ENCODE measurements around the gene FERMT3. TPM values are rescaled to one million over a fixed set of nuclear protein-coding genes. Genes with fewer than 3 reads are reported as not detected.

Gene FERMT3
- total and polyA plus RNA-seq, 9 donors, result 2.2 to 19.7 (median 6.4) TPM

GRCh38 chr11:64163951-64164350, 42.6 kb upstream of the FERMT3 start:
- no peaks in the 10 kb centered on the region for H3K27me3 ChIP-seq
- no peak for TF ChIP-seq EP300 (IDR thresholded peaks at IDR 0.05)
- TF ChIP-seq POLR2A (IDR thresholded peaks at IDR 0.05), result no peak
- no peak for TF ChIP-seq CTCF (IDR thresholded peaks at IDR 0.05)
- H3K4me3 ChIP-seq, result no peak overlapping the region
- WGBS, 3 donors, result 90 to 94% (median 93%) methylated on average over 5 of the region's 5 CpGs
- no peaks in the 10 kb centered on the region for H3K9me3 ChIP-seq
- H3K36me3 ChIP-seq, result no peaks in the 10 kb centered on the region
- peaks cover 6% of the 10 kb centered on the region for H3K4me1 ChIP-seq (ENCODE audit: insufficient read depth)
- no peak for DNase-seq
- H3K27ac ChIP-seq, result no peak overlapping the region
- intact Hi-C loops (cut with DNase I), result no loop called here

GRCh38 chr11:64164392-64165312, 41.9 kb upstream of the FERMT3 start:
- intact Hi-C loops (cut with DNase I), result no loop called here
- no peaks in the 10 kb centered on the region for H3K9me3 ChIP-seq
- peak overlapping the region; percentile 6 to 13 for H3K27ac ChIP-seq
- TF ChIP-seq CTCF (IDR thresholded peaks at IDR 0.05) (no peak), POLR2A (IDR thresholded peaks at IDR 0.05) (no peak), EP300 (IDR thresholded peaks at IDR 0.05) (no peak)
- H3K27me3 ChIP-seq, result no peaks in the 10 kb centered on the region
- peaks cover 6% of the 10 kb centered on the region for H3K4me1 ChIP-seq (ENCODE audit: insufficient read depth)
- H3K4me3 ChIP-seq, result peak overlapping the region; percentile 56
- 51 to 59% (median 54%) methylated on average over 20 of the region's 20 CpGs for WGBS, 3 donors
- DNase-seq, result peak in 3 of 5 donors; percentile 52 to 57 (median 57)
- no peaks in the 10 kb centered on the region for H3K36me3 ChIP-seq

- no peaks in the 10 kb centered on the region for H3K9me3 ChIP-seq
- intact Hi-C loops (cut with DNase I), result no loop called here
- 1 to 2% (median 1%) methylated on average over 22 to 32 of the region's 32 CpGs for WGBS, 3 donors
These were observed 41.1 kb upstream of the FERMT3 start for GRCh38 chr11:64165481-64165841.

More at GRCh38 chr11:64165481-64165841, 41.1 kb upstream of the FERMT3 start:
- peak in 4 of 5 donors; percentile 53 to 67 (median 57) for DNase-seq
- Histone ChIP-seq H3K36me3 (no peaks in the 10 kb centered on the region), H3K4me1 (ENCODE audit: insufficient read depth) (peaks cover 6% of the 10 kb centered on the region), H3K27ac (peak overlapping the region; percentile 23 to 55), H3K4me3 (peak overlapping the region; percentile 56), H3K27me3 (no peaks in the 10 kb centered on the region)
- TF ChIP-seq CTCF (IDR thresholded peaks at IDR 0.05), result peak in 1 of 3 donors; percentile 4
- no peak for TF ChIP-seq POLR2A (IDR thresholded peaks at IDR 0.05)
